ENCODE measurements around the gene ARHGAP28. TPM values are rescaled to one million over a fixed set of nuclear protein-coding genes. Genes with fewer than 3 reads are reported as not detected.

ARHGAP28 gene
- total and polyA plus RNA-seq, 2 of the 13 experiments (the other 11 are each of a cell fraction or from before 2014, with no cell fraction given): not detected

GRCh38 chr18:6882401-6882800 lies 152.9 kb downstream of the ARHGAP28 start:
- POLR2A ChIA-PET: no interaction called here
- TF ChIP-seq ZNF563 (CRISPR knock-in tag; IDR thresholded peaks at IDR 0.05): no peak
- TF ChIP-seq ZNF691 (CRISPR knock-in tag; IDR thresholded peaks at IDR 0.05; ENCODE audit: borderline replicate concordance, low read depth): no peak
- no peak for TF ChIP-seq ZNF569 (CRISPR knock-in tag; IDR thresholded peaks at IDR 0.05; ENCODE audit: borderline replicate concordance)
- TF ChIP-seq GABPA (IDR thresholded peaks at IDR 0.05; ENCODE audit: low read depth, low read length): no peak
- no peak for TF ChIP-seq GABPA (CRISPR knock-in tag; IDR thresholded peaks at IDR 0.05; ENCODE audit: low read depth)
- no peak for TF ChIP-seq ZNF572 (CRISPR knock-in tag; IDR thresholded peaks at IDR 0.05)
- TF ChIP-seq, protein P1, sequence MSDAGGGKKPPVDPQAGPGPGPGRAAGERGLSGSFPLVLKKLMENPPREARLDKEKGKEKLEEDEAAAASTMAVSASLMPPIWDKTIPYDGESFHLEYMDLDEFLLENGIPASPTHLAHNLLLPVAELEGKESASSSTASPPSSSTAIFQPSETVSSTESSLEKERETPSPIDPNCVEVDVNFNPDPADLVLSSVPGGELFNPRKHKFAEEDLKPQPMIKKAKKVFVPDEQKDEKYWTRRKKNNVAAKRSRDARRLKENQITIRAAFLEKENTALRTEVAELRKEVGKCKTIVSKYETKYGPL (CRISPR knock-in tag; IDR thresholded peaks at IDR 0.05): no peak
- no peak for TF ChIP-seq RERE (CRISPR knock-in tag; IDR thresholded peaks at IDR 0.05; ENCODE audit: low read depth)
- TF ChIP-seq XRCC5 (optimal IDR thresholded peaks at IDR 0.05; ENCODE audit: low read length): no peak
- no peak for TF ChIP-seq DPF2 (CRISPR knock-in tag; IDR thresholded peaks at IDR 0.05; ENCODE audit: borderline replicate concordance, low read depth)
- no peak for TF ChIP-seq NR1H2 (CRISPR knock-in tag; IDR thresholded peaks at IDR 0.05; ENCODE audit: borderline replicate concordance, low read depth)
- no peak for TF ChIP-seq ZNF383 (CRISPR knock-in tag; IDR thresholded peaks at IDR 0.05; ENCODE audit: borderline replicate concordance)
- H3K79me2 ChIP-seq (ENCODE audit: insufficient read depth, low read length): no peaks in the 10 kb centered on the region
- no peak overlapping the region for H2AFZ ChIP-seq (ENCODE audit: low read length)
- ATAC-seq (no peak), DNase-seq (ENCODE audit: low spot score) (no peak), FAIRE-seq (no peak)
- intact Hi-C loops (cut with micrococcal nuclease; ENCODE audit: unreplicated experiment) (no loop called here), in situ Hi-C loops (cut with HindIII; ENCODE audit: extremely low pct_ligation_motif_present, low pct_unique_long_range_greater_than_20kb) (loop anchor here (25.0 kb wide), 2 partner anchors 995 to 1270 kb away; partner anchors contain the start of gene TMEM200C)
- no peak overlapping the region for H3K4me2 ChIP-seq (ENCODE audit: low read depth, low read length)
- H3K27me3 ChIP-seq (ENCODE audit: control insufficient read depth in 1 of 2, insufficient read depth in 2 of 2, low read length in 2 of 2): peaks cover 4 to 39% of the 10 kb centered on the region in 2 experiments; a peak in 4 of 5 replicates
- H3K36me3 ChIP-seq (replicated peaks in 1 of 2; ENCODE audit: control insufficient read depth in 1 of 2, insufficient read depth in 2 of 2, low read length in 2 of 2): no peaks in the 10 kb centered on the region
- no peak overlapping the region for H3K27ac ChIP-seq (ENCODE audit: extremely low read length, insufficient read depth, low read length)
- H3K9ac ChIP-seq (ENCODE audit: insufficient read depth, low read depth, low read length): no peak overlapping the region
- CTCF ChIA-PET (ENCODE audit: low intra/inter-chr PET ratio, low total read pairs): interaction anchor here (1.7 kb wide), 1 partner anchor 339 kb away, joined by 3 read pairs; no protein-coding TSS in a partner anchor
- H3K9me3 ChIP-seq (ENCODE audit: low read length): no peaks in the 10 kb centered on the region
- WGBS (ENCODE audit: low lambda C conversion rate): 3% methylated on average over 2 of the region's 2 CpGs
- H4K20me1 ChIP-seq (ENCODE audit: insufficient read depth, low read length): no peaks in the 10 kb centered on the region
- BruUV-seq (replicated peaks): no TSS peak
- H3K4me3 ChIP-seq (replicated peaks in 1 of 3; ENCODE audit: insufficient read depth in 1 of 3, low read depth in 2 of 3, low read length in 3 of 3): no peak overlapping the region
- H3K4me1 ChIP-seq (ENCODE audit: insufficient read depth, low read length): no peaks in the 10 kb centered on the region

Data from HepG2 (cell line).